Left lung (tissue), 10 donors: Measurements from ENCODE around the gene AGMO. TPM values are rescaled to one million over a fixed set of nuclear protein-coding genes. Genes with fewer than 3 reads are reported as not detected.

ENCODE experiments used
- ATAC-seq: fragments of 200-7000 bp; cut with Tn5 transposase; one replicate; pipeline ENCODE4 v1.9.1; 2020; ENCODE audit warnings: moderate library complexity
- DNase-seq, 4 donors: peaks; one replicate each; pipeline ENCODE4 v3.0.0-alpha.2; 2013 to 2020
- H3K27ac ChIP-seq, 2 donors: fragments of 200-600 bp; sonication (generic) in 1 of 2; one replicate each; pipeline versions ENCODE4 v1.5.0 to v1.8.0; 2020 to 2021
- H3K27me3 ChIP-seq, 2 donors: fragments of 200-600 bp; sonication (generic) in 1 of 2; one replicate each; pipeline versions ENCODE4 v1.5.0 to v1.8.0; 2020 to 2021
- H3K36me3 ChIP-seq, 2 donors: fragments of 200-600 bp; sonication (generic) in 1 of 2; one replicate each; pipeline versions ENCODE4 v1.5.0 to v1.8.0; 2020 to 2021
- H3K4me1 ChIP-seq, 2 donors: fragments of 200-600 bp; one replicate each; pipeline ENCODE4 v1.8.0; 2021
- H3K4me3 ChIP-seq, 2 donors: fragments of 200-600 bp; sonication (generic) in 1 of 2; one replicate each; pipeline versions ENCODE4 v1.5.0 to v1.8.0; 2020 to 2021; ENCODE audit warnings: mild to moderate bottlenecking in 1 of 2
- H3K9me3 ChIP-seq, 2 donors: fragments of 200-600 bp; sonication (generic) in 1 of 2; one replicate each; pipeline versions ENCODE4 v1.5.0 to v1.8.0; 2020 to 2021
- intact Hi-C, 2 donors: fragments of 100-400 bp; cut with DNase I; formaldehyde crosslinking; loops; one replicate each; pipeline versions ENCODE4 v1.11.2 to v1.14.2; 2022
- polyA plus RNA-seq, 6 donors: library from polyadenylated mRNA; unstranded; fragments of 120-200 nt; gene quantifications; one replicate each; pipeline ENCODE4 v1.2.1, GENCODE V29; 2013; ENCODE audit not compliant: insufficient read length in 6 of 6
- total RNA-seq, 2 donors: library from RNA; stranded (reverse); fragmentation: NEBNext Ultra II Directional; extraction: Animal tissue kit (Norgen Biotek cat#: 25700); gene quantifications; one replicate each; pipeline ENCODE4 v1.2.1, GENCODE V29; 2021
- TF ChIP-seq, protein P1 (sequence below), 2 donors: fragments of 200-600 bp; sonication (generic) in 1 of 2; IDR thresholded peaks; one replicate each; pipeline versions ENCODE4 v1.5.0 to v1.8.0; 2021; ENCODE audit warnings: antibody characterized with exemption in 2 of 2
- donor health status: DM: no; HTN: yes; CAD: no.
- donor health status: DM: no; HTN: no; CAD: no.

The AGMO gene
- total and polyA plus RNA-seq, 8 donors, result 0.32 to 0.85 (median 0.42) TPM

DNA sequence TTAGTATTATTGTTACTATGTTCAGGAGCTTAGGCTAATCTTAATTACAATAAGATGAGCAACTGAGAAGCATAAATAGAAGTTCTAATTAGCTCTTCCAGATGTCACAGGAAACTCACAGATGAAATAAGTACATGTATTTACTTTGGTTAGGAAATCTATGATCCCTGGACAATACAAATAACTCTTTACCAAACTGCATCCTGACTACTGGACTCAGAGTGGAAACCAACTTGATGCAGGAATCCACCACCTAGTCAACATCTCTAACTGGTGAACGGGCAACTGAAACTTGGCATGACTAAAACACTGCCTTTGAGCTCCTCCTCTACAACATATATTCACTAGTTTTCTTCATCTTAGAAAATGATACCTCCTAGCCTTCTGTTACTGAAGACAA, 193.2 kb downstream of the AGMO start:
- Histone ChIP-seq H3K4me3 (no peak overlapping the region), H3K27ac (no peak overlapping the region), H3K9me3 (no peaks in the 10 kb centered on the region), H3K4me1 (no peaks in the 10 kb centered on the region), H3K27me3 (no peaks in the 10 kb centered on the region), H3K36me3 (no peaks in the 10 kb centered on the region)
- no peak for DNase-seq
- ATAC-seq, result no peak
- intact Hi-C loops, result no loop called here
- TF ChIP-seq, protein P1, sequence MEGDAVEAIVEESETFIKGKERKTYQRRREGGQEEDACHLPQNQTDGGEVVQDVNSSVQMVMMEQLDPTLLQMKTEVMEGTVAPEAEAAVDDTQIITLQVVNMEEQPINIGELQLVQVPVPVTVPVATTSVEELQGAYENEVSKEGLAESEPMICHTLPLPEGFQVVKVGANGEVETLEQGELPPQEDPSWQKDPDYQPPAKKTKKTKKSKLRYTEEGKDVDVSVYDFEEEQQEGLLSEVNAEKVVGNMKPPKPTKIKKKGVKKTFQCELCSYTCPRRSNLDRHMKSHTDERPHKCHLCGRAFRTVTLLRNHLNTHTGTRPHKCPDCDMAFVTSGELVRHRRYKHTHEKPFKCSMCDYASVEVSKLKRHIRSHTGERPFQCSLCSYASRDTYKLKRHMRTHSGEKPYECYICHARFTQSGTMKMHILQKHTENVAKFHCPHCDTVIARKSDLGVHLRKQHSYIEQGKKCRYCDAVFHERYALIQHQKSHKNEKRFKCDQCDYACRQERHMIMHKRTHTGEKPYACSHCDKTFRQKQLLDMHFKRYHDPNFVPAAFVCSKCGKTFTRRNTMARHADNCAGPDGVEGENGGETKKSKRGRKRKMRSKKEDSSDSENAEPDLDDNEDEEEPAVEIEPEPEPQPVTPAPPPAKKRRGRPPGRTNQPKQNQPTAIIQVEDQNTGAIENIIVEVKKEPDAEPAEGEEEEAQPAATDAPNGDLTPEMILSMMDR (IDR thresholded peaks at IDR 0.05), result no peak

DNA sequence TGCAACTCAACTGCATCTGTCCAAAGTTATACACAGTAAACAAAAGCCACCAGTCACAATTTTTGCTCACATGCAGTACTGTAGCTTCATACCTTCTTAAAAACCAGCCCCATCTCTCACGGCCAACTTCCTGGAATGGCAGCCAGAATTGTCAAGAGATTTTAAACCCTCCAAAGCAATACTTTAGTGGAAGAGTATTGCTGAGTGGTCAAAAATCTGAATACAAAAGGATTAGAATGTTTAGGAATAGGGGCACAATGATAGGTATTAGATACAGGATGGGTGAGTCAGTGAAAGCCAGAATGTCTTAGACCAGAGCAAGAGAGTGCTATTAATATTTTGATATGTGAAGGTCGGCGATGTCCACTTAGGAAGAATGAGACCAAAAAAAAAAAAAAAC, 193.9 kb downstream of the AGMO start:
- Histone ChIP-seq H3K36me3 (no peaks in the 10 kb centered on the region), H3K27ac (no peak overlapping the region), H3K4me3 (no peak overlapping the region), H3K4me1 (no peaks in the 10 kb centered on the region), H3K27me3 (no peaks in the 10 kb centered on the region), H3K9me3 (no peaks in the 10 kb centered on the region)
- DNase-seq, result no peak
- TF ChIP-seq, protein P1 (IDR thresholded peaks at IDR 0.05), result no peak
- intact Hi-C loops, result no loop called here
- ATAC-seq, result no peak

- no peaks in the 10 kb centered on the region for H3K4me1 ChIP-seq
- H3K27me3 ChIP-seq, result no peaks in the 10 kb centered on the region
- TF ChIP-seq, protein P1 (IDR thresholded peaks at IDR 0.05), result no peak
- intact Hi-C loops, result no loop called here
- H3K4me3 ChIP-seq, result no peak overlapping the region
- ATAC-seq (no peak), DNase-seq (no peak)
- no peak overlapping the region for H3K27ac ChIP-seq
- no peaks in the 10 kb centered on the region for H3K36me3 ChIP-seq
- no peaks in the 10 kb centered on the region for H3K9me3 ChIP-seq
These were observed 203.7 kb downstream of the AGMO start for GRCh38 chr7:15358112-15358511.

DNA sequence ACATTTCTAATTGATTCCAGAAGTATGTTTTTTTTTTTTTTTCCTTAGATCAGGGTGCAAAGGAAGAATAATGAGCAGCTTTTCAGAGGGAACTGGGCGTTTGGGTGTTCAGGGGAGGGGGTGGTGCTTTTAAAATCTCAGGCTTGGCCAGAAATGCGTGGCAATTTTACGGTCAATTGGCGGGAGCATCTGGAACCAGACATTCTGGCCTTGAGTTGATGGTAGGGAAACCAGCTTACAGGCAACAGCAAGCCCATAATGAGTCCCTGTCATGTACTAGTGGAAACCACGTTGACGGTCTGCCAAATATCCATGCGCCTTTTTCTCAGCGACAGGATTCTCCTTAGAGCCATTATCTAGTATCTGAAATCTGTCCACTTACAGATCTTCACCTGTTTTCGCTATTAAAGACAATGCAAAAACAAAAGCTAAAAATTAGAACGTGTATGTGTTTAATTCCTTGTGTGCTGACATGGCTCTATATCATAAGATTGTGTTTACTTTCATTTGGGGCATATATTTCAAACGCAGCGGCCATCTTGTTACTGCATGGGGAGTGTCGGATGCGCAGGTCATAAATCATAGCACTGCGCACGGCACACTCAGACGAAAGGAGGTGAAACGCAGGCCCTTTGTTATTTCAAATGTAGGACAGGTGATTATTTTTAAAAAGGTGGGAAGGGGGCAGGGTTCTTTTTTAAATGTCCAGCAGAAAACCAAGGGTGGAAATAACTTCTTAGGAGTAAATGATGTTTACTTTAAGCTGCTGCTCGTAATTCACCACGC, 209.2 kb downstream of the AGMO start:
- intact Hi-C loops, result no loop called here

DNA sequence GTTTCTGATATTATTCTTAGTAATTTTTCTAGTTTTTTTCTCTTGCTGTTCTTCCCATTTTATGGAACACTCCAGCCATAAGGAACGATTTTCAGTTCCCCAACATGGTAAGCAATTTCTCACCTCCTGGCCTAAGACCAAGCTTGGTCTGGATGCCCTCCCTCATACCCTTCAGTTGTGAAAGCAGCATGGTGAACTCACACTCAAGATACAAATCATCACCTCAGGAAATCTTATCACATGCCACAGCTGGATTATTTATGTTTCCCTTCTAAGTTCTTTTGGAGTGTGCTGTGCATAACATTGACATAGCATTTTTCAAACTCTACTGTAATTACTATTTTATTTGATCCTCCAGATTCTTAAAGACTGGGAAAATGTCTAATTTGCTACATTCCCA, 216.6 kb downstream of the AGMO start:
- no peak overlapping the region for H3K27ac ChIP-seq
- no peaks in the 10 kb centered on the region for H3K27me3 ChIP-seq
- no peaks in the 10 kb centered on the region for H3K36me3 ChIP-seq
- H3K4me3 ChIP-seq, result no peak overlapping the region
- ATAC-seq (no peak), DNase-seq (no peak)
- intact Hi-C loops, result no loop called here
- TF ChIP-seq, protein P1 (IDR thresholded peaks at IDR 0.05), result no peak
- H3K4me1 ChIP-seq, result no peaks in the 10 kb centered on the region
- H3K9me3 ChIP-seq, result no peaks in the 10 kb centered on the region

More for the DNA sequence above, 209.2 kb downstream of the AGMO start:
- Histone ChIP-seq H3K27me3 (no peaks in the 10 kb centered on the region), H3K36me3 (no peaks in the 10 kb centered on the region), H3K27ac (no peak overlapping the region), H3K4me3 (no peak overlapping the region), H3K4me1 (no peaks in the 10 kb centered on the region), H3K9me3 (no peaks in the 10 kb centered on the region)
- ATAC-seq, result no peak
- DNase-seq, result no peak
- TF ChIP-seq, protein P1 (IDR thresholded peaks at IDR 0.05), result no peak
